HG03342 (cell line): ENCODE results near the gene ACOX1.
A peak's percentile ranks its signal among the peaks of the same experiment; 100 is the strongest.
"Not testable (repeated sequence)": the region's sequence is repeated elsewhere in the genome, so short reads cannot be mapped to it uniquely, and the experiment has no call there.

Source experiments
- ATAC-seq: cut with Tn5 transposase; IDR thresholded peaks from one replicate; pipeline ENCODE4 v1.9.1; 2021; ENCODE audit warnings: mild to moderate bottlenecking, moderate library complexity; ENCODE audit not compliant: unreplicated experiment

ACOX1 gene

DNA sequence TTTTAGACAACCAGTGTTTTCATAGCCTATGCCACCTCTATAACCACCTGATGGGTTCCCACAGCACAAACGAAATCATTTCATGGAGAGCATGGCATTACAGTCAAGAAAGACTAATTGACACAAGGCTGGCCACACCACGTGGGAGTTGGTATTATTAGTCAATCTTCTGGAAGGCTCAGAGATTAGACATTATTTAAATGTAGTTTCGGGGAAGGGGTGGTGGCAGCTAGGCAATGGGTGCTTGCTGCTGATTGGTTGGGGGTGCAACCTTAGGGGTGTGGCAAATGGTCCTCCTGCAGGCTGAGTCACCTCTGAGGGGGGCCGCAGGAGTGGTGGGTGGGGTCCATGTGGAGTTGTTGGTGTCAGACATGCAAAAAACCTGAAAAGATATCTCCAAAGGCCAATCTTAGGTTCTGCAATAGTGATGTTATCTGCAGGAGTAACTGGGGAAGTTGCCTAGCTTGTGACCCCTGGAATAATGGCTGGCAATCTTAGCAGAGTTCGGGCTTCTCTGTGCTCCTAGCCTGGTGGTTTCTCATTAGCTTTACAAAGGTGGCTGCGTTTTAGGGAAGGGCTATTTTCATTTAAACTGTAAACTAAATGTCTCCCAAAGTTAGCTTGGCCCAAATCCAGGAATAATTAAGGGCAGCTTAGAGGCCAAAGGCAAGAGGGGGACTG lies 4.7 kb upstream of the ACOX1 start:
- no peak for ATAC-seq

DNA sequence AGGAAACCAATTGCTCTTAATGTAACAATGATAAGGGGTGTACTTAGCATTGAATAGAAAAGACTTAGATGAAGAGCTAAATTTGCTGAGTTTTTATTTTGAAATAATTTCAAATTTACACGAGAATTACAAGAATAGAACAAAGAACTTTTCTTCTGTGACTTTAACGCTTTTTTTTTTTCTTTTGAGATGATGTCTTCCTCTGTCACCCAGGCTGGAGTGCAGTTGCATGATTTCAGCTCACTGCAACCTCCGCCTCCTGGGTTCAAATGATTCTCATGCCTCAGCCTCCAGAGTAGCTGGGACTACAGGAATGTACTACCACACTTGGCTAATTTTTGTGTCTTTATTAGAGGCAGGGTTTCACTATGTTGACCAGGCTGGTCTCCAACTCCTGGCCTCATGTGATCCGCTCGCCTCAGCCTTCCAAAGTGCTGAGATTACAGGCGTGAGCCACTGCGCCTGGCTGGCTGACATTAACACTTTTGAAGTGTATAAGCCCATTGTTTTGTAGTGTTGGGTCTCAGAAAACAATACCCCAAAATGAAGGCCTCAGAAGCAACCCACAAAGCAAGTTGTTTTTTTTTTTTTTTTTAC lies 2.2 kb upstream of the ACOX1 start:
- ATAC-seq = no peak

DNA sequence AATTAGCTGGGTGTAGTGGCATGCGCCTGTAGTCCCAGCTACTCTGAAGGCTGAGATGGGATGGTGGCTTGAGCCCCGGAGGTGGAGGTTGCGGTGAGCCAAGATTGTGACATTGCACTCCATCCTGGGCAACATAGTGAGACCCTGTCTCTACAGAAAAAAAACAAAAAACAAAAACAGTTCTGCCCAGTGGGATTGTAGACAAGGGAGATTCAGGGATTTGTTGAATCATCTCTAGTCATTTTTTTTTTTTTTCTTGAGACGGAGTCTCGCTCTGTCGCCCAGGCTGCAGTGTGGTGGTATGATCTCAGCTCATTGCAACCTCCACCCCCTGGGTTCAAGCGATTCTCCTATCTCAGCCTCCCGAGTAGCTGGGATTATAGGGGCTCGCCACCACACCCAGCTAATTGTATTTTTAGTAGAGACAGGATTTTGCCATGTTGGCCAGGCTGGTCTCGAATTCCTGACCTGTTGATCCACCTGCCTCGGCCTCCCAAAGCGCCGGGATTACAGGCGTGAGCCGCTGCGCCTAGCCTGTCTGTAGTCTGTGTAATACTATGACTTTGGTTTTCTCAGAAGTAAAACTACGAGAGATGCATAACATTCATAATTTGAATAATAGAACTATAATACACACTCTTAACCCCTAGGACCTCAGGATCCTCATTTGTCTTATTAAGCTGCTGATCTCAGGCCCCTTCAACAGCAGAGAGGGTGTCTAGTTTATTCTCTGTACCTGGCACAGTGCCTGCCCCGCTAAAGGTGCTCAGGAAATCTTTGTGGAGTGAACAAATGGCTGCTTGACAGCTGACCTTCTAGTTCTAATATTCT lies 1.4 kb upstream of the ACOX1 start:
- ATAC-seq = no peak

DNA sequence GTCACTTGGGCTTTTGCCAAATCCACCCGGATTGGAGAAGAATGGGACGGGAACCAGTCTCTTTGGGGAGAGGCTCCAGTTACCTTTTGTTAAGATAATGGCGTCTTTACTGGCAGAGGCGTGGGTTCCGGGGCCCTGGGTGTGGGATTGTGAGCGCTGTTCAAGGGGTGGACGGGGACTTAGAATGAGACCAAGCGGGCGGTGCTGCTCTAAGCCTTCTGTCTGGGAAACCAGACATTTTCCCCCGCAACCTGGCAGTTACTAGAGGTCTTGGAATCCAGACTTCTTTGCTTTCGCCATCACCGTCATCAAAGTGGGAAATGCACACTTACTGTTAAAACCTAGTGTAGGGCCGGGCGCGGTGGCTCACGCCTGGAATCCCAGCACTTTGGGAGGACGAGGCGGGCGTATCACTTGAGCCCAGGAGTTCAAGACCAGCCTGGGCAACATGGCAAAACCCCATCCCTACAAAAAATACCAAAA lies 780 bp upstream of the ACOX1 start:
- peak; percentile 17 for ATAC-seq

DNA sequence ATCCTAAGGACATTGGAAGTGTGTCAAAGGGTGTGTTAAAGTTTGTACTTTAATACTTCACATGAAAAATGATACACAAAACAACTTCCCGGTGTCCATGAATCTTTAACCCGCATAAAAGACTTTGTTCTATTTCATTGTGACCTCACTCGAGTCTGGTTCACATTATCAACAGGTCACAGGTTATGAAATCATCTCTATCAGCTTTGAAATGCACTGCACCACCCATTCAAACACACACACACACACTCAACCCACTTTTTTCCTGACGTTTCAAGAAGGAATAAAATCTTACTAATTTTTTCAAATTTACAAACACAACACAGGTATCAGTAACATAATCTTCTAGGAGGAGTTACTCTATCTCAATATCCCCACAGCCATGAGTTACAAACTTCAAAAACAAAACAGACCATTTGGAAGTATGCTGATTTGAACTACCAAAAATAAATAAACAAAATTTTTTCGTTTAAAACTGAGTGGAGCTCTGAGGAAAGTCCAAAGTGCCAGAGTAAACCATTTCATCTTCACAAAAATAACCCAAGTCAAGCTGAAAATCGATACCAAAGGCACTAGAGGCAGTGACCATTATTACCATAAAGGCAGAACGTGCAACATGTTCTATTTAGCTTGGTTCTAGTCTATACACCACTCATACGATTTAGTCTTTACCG lies 2.7 kb downstream of the ACOX1 start:
- ATAC-seq = no peak

DNA sequence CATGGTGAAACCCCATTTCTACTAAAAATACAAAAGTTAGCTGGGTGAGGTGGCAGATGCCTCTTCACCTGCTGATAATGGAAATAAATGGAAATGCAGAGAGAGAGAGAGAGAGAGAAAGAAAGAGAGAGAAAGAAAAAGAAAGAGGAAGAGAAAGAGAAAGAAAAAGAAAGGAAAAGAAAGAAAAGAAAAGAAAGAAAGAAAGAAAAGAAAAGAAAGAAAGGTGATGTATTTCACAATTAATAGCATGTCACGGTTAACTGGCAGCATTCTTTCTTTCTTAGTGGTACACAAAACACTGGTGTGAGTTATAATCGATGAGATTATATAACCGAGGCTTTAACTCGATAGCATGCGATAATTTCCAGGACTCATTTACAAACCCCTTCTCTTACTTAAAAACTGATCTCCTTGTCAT lies 3.2 kb downstream of the ACOX1 start:
- no peak for ATAC-seq

DNA sequence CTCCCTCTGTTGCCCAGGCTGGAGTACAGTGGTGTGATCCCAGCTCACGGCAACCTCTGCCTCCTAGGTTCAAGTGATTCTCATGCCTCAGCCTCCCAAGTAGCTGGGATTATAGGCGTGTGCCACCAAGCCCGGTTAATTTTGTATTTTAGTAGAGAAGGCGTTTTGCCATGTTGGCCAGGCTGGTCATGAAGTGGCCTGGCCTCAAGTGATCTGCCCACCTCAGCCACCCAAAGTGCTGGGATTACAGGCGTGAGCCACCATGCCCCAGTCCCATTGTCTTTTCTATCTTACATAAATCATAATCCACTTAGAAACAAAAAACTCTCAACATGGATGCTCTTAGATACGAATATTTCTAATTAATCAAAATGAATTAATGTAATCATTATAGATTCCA lies 3.8 kb downstream of the ACOX1 start:
- ATAC-seq = not testable (repeated sequence)

DNA sequence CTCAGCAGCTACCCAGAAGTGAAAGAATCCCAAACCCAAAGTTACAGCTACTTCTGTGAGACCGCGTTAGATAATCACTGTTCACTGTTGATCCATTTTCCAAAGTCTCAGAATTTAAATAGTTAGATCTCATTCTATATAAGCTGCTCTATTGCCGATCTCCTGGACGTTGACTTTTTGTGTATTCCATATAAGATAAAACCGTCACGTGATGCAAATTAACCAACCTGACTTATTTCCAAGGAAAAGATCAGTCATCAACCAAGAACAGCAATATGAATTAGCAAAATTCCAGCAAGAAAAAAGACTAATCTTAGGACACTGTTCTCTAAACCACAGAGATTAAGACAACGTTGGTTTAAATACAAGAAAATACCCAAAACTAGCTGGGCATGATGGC lies 8.3 kb downstream of the ACOX1 start:
- ATAC-seq = no peak

DNA sequence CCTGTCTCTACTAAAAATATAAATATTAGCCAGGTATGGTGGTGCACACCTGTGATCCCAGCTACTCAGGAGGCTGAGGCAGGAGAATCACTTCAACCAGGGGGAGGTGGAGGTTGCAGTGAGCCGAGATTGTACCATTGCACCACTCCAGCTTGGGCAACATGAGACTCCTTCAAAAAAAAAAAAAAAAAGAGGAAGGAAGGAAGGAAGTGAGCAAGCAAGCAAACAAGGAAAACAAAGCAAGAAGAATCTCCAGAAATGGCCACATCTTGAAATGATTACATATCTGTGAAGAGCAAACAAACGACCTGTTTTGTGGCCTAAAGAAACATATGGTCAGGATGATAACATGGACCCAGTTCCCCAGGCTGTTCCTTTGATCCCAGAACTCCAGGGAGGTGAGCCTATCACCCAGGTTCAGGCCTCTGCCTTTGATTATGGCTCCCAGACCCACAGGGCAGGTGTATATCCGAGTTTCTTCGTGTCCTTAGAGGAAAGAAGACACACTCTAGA lies 8.9 kb downstream of the ACOX1 start:
- ATAC-seq = no peak

DNA sequence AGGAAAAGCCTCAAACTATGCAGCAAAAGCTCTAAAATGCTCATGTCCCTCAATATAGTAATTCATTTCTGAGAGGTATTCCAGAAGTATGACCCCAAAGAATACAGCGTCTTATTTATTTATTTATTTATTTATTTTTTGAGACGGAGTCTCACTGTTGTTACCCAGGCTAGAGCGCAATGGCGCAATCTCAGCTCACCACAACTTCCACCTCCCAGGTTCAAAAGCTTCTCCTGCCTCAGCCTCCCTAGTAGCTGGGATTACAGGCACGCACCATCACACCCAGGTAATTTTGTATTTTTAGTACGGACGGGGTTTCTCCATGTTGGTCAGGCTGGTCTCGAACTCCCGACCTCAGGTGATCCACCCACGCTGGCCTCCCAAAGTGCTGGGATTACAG lies 9.9 kb downstream of the ACOX1 start:
- not testable (repeated sequence) for ATAC-seq

DNA sequence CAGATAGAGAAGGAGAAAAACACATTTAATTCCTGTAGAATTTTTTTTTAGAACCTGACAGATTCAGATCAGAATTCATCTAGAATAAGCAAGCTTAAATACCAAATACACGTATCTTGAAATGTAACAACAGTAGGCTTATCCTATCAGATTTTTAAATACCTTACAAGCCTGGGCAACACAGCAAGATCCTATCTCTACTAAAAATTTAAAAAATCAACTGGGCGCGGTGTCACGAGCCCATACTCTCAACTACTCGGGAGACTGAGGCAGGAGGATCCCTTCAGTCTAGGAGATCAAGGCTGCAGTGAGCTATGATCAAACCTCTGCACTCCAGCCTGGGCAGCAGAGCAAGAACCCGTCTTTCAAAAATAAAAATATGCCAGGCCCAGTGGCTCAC lies 13.5 kb downstream of the ACOX1 start:
- no peak for ATAC-seq

DNA sequence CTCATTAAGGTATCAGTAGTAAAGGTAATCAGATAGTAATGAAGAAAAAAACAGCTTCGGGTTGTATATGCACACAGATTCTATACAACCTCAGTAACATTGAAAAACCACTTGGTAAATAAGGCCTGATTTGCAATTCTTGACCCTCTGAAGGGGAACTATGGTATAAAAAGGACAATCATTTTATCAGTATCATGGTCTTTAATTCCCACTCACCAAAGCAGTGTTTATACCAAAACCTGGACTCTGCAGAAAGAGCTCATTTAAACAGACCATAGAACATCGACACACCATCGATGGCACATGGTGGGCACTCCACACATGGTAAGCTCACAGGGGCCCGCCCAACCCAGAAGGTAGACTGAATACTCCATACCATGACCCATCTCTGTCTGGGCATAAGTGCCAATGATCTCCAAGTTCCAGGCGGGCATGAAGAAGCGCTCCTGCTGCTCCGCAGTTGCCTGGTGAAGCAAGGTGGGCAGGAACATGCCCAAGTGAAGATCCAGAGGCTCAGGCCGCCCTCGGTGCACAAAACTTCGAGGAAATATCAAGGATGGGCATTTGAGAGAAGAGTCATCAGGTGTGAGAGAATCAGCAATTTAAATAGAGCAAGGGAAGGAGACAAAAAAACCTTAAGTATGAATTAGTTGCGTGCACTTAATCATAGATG lies 19.0 kb downstream of the ACOX1 start:
- no peak for ATAC-seq

DNA sequence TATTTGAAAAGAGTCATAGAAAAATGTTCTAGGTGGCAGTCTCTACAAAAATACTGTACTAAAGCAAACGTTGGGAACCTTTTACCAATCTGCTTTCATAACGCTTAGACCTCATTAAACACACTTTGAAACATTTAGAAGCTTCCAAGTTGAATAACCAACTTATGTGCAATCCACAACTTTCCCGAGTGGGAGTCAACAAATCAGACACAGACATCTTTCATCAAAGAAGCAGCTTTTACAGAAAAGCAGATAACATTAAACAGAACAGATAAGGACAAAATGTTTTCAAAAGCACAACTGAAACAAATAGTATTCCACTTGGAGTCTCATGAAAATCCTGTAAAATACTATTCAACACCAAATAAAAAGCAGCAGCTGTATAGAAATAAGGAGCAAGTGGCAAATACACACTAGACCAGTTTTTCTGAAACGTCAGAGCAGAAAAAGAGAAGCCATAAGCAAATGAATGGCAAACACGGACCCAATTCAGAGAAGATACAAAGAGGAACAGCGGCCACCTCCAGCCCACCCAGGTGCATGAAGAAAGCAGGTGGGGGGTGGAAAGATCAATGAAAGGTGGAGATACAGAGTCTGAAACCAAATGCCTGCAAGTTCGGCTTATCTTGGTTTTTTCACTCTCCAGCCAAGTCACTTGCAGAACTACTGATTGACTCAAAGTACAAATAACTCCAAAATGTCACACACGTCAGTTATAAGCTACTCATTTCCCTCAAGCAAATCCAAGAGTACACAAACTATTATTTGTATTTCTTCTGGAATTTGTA lies 19.7 kb downstream of the ACOX1 start:
- ATAC-seq = no peak

DNA sequence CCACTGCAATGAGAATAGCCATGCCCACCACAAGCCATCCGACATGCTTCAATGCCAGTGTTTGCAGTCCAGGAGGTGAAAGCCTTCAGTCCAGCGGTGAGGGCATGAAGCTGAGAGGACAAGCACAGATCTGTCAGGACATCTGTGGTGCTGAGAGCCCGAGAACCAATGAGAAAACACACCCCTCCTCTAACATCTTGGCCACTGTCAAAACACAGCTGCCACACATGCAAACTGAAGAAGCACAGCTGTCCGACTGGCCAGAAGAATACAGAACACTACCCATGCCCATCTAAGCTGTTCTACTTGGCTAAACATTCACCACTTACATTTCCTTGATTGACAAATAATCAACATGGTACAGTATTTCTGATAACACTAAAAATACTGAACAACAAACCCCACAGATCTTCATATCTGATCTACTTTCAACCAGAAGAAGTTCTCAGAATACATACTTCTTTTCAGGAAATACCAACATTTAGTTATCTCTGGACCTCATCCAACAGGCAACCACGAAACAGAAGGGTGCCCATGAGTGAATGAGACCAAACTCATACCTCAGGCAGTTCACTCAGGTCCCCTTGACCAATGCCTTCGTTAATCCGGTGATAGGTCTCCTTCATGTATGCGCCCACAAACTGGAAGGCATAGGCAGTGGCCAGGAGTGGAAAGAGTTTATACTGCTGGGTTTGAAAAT lies 28.0 kb downstream of the ACOX1 start:
- no peak for ATAC-seq

DNA sequence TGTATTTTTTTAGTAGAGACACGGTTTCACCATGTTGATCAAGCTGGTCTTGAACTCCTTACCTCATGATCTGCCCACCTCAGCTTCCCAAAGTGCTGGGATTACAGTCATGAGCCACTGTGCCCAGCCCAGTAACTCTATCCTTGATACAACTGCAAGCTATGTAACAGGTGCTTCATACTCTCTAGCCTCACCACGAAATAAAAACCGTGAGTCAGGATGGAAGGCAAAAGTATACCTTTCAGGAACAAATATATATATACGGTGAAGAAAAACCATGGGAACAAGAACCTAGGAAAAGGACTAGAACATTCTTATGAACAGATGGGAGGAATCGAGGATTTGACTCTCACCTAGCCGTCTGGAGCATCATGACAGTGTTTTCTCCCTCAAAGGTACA lies 28.5 kb downstream of the ACOX1 start:
- ATAC-seq = no peak

DNA sequence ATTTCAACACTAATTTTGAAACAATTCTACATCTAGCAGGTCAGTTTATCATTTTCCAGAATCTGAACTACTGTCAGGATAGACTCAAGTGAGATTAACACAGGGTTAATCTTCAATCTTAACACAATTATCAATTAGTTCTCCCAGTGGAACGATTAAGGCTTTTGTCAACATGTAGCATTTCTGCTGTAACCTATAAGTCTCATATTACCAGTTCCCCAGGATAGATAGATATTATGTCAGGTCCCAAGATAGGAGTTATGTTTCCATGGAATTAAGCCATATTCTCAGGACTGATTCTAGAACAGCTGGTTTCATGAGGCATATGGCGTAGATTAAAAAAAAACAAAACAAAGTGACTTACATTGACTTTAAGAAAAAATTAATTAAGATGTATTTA lies 33.8 kb downstream of the ACOX1 start:
- no peak for ATAC-seq

DNA sequence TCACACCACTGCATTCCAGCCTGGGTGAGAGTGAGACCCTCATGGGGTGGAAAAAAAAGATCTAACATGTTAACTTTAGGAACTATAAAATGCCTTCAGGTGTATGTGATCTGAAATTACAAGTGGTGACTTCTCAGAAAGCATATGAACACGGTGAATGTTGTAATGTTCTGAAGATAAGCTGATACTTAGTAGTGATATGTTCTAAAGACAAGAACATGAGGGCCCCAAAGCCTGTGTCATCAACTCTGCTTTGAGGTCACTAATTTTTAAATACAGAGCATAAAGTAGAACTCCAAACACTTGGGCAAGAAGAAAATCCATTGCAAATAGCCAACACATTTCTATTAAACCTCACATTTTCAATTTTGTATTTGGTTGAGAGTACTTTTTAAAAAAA lies 35.5 kb downstream of the ACOX1 start:
- ATAC-seq = no peak

DNA sequence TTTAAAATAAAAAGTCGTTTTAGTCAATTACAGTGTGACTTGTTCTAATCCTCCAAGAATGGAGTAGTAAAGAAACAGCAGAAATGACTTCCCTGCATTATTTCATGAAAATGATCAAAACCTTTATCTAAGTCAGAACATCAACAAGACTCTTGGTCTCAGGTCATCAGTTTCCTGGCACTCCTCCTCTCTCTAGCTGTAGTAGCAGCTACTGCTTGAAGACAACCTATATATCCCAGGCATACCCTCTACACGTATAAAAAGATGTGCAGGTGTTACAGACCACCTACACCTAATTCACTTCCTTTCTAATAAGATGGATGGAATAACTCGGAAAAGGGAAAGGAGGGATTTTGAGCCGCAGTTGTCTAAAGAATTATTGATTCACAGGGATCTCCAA lies 36.5 kb downstream of the ACOX1 start:
- ATAC-seq = no peak

DNA sequence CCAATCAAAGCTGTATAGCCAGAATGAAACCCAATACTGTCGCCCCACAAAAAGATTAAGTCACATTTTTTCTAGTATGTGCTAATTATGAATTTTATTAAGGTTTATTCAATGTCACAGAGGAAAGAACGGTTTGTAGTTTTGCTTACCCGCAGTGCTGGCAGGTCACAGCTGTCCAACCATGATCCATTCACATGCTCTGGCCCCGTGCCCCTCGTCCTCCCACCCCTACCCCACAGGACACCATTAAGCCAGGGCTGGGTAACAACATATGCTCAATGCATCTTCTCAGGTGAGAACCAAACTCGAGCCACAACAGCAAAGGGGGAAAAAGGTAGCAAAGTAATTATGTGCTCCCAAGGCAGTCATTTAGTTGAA lies 37.5 kb downstream of the ACOX1 start:
- ATAC-seq = no peak
